ENCODE measurements around the gene PRR23E.

Gene PRR23E

GRCh38 chr3:127165036-127165435, 27.9 kb upstream of the PRR23E start:
- no peak for DNase-seq

DNA sequence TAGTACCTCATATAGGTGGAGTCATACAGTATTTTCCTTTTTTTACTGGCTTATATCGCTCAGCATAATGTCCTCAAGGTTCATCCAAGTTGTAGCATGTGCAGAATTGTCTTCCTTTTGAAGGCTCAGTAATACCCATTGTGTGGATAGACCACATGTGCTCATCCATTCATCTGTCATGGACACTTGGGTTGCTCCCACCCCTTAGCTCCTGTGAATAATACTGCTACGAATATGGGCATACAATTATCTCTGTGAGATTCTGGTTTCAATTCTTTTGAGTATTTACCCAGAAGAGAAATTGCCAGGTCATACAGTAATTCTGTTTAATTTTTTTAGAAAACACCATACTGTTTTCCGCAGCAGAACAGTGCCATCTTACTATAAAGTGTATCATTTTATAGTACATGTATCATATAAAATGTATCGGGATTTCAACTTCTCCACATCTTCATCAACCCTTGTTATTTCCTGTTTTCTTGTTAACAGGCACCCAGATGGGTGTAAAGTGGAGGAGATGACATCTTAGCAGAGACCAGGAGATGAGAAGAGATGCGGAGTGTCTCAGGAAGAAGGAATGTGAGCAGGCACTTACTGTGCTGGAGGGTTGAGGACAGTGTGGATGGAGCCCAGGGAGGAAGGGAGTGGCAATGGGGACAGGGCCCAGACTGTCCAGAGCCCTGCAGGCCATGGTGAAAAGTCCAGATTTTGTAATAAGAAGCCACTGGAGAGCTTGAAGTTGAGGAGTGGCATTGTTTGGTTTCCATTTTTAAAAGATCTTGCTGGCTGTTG, 27.0 kb upstream of the PRR23E start:
- no peak for DNase-seq

DNA sequence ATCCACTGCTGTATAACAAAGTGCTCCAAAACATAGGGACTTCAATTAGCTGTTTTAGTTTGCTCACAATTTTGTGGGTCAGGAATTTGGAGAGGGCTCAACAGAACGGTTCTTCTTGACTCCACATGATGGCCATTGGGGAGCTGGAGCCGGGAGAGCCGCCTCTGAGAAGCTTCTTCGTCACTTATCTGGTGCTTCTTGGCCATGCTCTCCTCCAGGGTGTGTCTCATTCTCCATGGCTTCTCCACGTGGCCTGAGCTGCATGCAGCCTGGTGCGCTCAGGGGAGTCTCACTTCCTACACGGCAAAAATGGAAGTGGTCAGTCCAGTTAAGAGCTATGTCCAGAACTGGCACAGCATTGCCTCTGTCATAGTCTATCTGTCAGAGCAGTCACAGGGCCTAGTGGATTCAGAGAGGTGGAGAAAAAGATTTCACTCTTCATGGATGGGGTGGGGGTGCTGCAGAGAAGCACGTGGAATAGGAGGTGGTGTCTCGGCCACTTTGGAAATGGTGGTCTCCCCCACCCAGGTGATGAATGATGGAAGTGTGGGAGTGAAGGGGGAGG, 26.3 kb upstream of the PRR23E start:
- no peak for DNase-seq

DNA sequence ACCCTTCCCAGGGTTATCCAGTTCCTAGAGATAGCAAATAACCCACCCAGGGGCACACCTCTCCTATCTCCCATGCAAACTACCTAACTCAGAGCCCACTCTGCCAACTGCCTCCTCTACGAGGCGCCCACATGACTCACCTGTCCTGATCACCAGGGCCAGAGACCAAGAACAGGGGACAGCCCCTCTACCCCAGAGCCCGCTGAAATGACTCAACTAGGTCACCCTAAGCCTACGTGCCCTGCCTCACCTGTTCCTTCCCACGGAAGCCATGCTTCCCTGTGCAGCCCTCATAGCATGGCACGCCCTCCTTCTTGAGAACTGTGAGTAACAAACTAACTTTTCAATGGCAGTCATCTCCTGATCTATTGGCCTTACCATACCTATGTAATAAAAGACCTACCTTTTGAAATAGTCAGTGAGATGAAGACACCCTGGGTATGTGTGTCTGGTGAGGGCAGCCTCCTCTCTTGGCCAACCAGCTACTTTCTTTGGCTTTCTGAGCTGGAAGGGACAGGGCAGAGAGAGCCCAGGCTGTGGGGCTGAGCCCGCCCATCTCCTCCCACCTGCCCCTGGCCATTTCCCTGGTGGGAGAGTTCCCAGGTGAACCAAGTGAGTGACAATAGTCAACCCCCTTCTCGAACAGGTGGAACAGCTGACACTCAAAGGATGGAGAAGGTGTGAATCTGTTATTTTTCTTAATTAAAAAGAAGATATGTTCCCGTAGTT, 25.5 kb upstream of the PRR23E start:
- no peak for DNase-seq

DNA sequence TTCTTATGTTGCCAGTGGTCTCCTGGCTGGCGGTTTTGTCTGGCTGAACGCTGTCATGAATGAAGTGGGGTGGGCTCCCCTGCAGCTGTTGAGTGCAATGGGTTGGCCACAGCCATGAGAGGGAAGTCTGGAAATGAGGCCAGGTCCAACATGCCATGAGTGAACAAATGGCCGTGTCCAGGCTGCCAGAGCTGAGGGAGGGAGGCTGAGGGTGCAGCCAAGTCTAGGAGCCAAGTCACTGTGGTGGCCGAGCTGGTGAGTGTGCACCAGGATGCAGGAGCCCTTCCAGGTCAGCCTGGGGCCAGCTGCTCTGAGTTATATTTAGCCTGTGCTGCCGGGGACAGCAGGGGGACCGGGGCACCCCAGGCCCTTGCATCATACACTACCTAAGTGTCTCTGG, 24.7 kb upstream of the PRR23E start:
- DNase-seq, result no peak

- DNase-seq, result no peak
Measured at GRCh38 chr3:127170814-127171213, 22.1 kb upstream of the PRR23E start.

- DNase-seq, result no peak
Measured at GRCh38 chr3:127171320-127171719, 21.6 kb upstream of the PRR23E start.

- DNase-seq, result no peak
Measured at GRCh38 chr3:127171721-127172120, 21.2 kb upstream of the PRR23E start.

DNA sequence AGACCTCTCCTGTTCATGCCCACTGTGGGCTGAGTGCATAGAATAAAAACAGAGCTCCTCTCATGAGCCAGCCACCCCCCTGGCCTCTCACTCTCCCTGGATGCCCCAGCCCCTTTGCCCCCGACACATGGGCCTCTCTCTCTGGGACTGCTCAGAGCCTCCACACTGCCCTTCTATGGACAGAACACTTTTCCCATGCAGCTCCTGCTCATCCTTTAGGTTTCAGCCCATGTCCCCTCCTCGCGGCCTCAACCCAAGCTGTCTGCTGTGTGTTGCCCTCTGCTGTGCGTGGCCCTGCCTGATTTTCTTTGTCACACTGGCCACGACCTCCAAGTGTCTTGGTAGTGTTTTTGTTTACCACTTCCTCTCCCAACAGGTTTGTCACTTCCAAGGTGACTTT, 20.7 kb upstream of the PRR23E start:
- DNase-seq, result no peak

DNA sequence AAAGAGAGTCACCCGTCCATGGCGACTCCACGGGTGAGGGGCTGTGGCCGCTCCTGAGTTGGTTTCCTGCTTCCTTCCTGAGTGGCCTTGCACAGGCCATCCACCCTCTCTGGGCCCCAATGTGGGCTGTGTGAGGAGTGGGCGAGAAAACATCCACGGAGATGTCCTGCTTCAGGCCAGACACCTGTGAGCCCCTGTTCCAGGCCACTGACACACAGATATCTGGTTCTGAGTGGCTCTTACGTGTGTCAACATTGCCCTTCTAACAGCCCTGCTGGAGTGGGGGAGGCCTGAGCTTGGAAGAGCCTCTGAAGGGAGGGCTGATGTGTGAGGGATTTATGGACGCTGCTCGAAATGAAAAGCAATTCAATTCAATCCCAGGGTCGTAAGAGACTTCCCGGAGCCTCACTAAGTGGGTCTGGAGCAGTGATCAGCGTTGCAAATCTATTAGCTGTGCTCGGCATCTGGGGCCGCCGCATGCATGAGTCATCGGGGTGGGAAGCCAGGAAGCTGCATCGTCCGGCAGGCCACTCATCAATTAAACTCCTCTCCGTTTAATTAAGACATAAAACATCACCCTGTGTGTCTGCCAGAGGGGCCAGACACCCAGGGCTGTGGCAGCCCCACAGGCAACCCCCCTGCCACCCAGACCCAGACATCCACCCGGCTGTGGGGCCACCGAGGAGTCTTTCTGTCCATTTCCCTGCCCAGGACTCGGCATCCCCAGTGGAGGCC, 20.0 kb upstream of the PRR23E start:
- DNase-seq, result no peak

DNA sequence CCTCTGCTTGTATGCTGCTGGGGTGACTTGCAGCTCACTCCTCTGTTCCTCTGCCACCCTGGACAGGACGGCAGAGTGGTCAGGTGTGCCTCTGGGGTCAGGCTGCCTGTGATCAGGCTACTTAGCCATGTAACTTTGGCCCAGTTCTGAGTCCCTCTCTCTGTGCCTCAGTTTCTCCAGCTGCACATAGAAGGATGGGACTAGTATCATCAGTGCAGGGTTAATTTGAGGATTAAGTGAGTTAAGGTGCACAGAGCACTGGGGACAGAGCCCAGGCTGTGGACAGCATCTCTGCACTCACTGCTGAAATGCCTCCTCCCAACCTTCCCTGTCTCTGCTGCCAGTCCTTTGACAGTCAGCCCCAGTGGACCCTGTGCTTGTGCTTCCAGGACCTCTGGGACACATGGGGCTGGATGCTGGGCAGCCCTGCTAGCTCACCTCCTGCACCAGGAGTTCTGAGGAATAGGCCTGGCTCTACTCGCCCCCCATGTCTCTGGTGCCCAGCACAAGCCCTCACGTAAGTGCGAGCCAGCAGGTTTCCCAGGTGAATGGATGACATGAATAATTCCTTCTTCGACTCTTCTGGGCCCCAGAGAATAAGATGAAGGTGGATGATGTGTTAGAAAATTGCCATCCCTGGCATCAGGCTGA, 19.3 kb upstream of the PRR23E start:
- no peak for DNase-seq

- no peak for DNase-seq
Measured at GRCh38 chr3:127174284-127174683, 18.6 kb upstream of the PRR23E start.

GRCh38 chr3:127174715-127175140, 18.2 kb upstream of the PRR23E start:
- DNase-seq, result no peak

- DNase-seq, result no peak
Measured at GRCh38 chr3:127175272-127175671, 17.7 kb upstream of the PRR23E start.

GRCh38 chr3:127177226-127177625, 15.7 kb upstream of the PRR23E start:
- no peak for DNase-seq

DNA sequence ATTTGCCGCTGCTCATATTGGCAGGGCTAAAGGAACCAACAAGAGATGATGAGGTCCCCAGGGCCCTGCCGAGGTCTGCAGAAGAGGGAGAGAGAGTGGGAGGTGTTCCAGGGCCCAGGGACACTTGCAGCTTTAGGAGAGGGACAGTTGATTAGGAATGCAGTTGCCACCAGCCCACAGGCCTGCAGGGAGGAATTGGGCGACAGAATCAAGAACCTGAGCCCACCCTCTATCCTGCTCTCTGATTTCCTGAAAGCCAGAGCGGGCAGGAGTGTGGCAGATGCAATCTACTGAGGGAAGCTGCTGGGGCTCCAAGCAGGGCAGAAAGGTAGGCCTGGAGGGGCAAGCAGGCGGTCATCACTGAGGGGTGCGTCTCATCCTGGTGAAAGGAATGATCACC, 12.1 kb upstream of the PRR23E start:
- no peak for DNase-seq

GRCh38 chr3:127182431-127182830, 10.5 kb upstream of the PRR23E start:
- DNase-seq, result no peak

GRCh38 chr3:127182848-127183714, 9.8 kb upstream of the PRR23E start:
- no peak for DNase-seq

DNA sequence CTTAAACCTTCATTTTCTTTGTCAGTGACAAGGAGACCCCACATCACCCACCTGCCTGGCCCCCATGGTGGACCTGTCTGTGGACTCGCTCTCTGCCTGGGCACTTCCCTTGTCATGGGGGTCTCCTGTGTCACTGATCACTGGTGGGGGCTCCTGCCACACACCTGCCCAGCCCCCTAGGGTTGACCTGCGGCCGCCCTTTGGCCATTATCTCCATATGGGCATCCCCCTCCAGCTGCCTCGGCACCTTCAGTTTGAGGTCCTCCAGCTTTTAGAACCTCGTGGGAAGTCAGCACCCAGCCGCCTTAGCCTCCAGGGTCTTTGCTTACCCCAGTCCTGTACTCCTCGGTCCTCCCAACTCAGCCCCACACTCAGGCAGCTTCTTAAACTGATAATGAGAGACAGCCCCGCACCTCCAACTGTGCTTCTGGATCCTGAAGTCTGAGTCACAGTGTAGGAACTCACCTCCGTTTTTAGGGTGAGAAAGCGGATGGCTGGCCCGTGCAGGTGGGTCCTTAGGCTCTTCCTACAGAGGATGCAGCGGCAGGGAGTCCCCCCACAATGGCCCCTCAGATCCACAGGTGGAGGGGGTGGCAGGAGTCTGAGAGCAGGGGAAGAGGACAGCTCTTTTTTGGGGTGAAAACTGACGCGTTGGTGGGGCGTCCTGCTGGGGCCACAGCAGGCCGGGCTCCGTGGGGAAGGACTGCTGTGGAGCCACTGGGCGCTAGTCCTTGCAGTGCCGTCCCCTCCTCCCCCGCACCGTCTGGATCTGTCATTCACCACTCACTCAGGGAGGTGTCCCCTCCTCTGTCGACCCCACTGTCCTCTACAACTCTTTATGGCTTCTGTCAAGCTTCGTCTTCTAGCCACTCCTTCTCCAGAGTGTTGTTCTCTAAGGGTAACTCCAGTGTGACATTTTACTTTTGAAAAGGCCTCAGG, 8.7 kb upstream of the PRR23E start:
- no peak for DNase-seq

DNA sequence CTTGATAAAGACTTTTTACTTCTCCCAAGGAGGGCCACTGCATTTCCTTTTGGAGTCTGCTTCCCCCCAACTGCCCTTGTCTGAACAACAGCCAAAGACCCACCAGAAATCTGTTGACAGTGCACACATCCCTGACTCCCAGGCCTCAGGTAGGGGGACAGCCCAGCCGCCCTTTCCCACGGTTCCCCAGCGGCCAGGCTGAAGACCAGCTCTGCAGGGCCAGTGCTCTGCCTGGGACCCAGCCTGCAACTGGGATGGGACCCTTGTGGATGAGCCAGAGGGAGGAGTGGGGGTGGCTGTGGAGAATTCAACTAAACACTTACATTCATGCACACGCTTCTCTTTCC, 8.1 kb upstream of the PRR23E start:
- no peak for DNase-seq

DNA sequence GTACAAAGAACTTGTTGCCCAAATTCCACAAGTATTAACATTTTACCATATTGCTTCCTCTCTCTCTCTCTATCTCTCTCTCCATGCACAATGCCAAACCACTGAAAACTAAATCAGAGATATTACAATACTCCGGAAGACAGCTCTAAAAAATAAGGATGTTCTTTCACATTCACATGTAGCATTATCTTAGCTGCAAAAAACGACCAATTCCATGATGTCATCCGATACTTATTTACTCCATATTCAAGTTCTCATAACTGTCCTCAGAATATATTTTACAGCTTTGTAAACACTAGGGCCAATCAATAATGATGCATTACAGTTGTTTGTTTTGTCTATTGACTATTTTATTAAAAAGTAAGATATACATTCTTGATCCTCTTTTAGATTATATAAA, 7.7 kb upstream of the PRR23E start:
- no peak for DNase-seq

Data from activated gamma-delta T cell treated with Interleukin-2 at 50 U/mL for 16 hours (primary cell).